Choroid plexus epithelial cell (primary cell): ENCODE results near the gene AUTS2.

Experiments
- DNase-seq: peaks from one replicate; pipeline ENCODE4 v3.0.0-alpha.2; 2010; ENCODE audit warnings: low read depth
- H3K4me3 ChIP-seq: 2 replicates; pipeline ENCODE4 v1.5.1; 2011; ENCODE audit warnings: low read depth, mild to moderate bottlenecking, control low read depth, low read length, moderate library complexity
- CTCF ChIP-seq: conservative IDR thresholded peaks from 2 replicates; pipeline ENCODE4 v1.5.1; 2011; ENCODE audit warnings: low read depth, mild to moderate bottlenecking, control low read depth, inconsistent platforms, low read length, moderate library complexity

AUTS2 gene

GRCh38 chr7:69690329-69690728 is 92.1 kb downstream of the AUTS2 start:
- no peak overlapping the region for H3K4me3 ChIP-seq
- no peak for TF ChIP-seq CTCF
- DNase-seq: no peak

GRCh38 chr7:69691327-69691726 is 93.1 kb downstream of the AUTS2 start:
- no peak for TF ChIP-seq CTCF
- DNase-seq: no peak
- no peak overlapping the region for H3K4me3 ChIP-seq

GRCh38 chr7:69691734-69692133 is 93.5 kb downstream of the AUTS2 start:
- no peak for TF ChIP-seq CTCF
- no peak for DNase-seq
- no peak overlapping the region for H3K4me3 ChIP-seq

GRCh38 chr7:69692611-69693010 is 94.3 kb downstream of the AUTS2 start:
- no peak for DNase-seq
- TF ChIP-seq CTCF: no peak

GRCh38 chr7:69693042-69693441 is 94.8 kb downstream of the AUTS2 start:
- no peak for DNase-seq
- no peak for TF ChIP-seq CTCF
- H3K4me3 ChIP-seq: no peak overlapping the region

More at GRCh38 chr7:69692611-69693010, 94.3 kb downstream of the AUTS2 start:
- no peak overlapping the region for H3K4me3 ChIP-seq

GRCh38 chr7:69696054-69696591 is 97.8 kb downstream of the AUTS2 start:
- no peak for TF ChIP-seq CTCF
- DNase-seq: no peak
- no peak overlapping the region for H3K4me3 ChIP-seq
